Stimulated activated memory B cell treated with anti-CD40 and anti-IgM and Interleukin-4, amounts not matched to agents 10 μg/mL and 1 μg/mL and 100 μg/mL, for 72 hours (primary cell): ENCODE measurements around the gene CYP26A1.

Source experiments
- ATAC-seq: fragments of 150-1000 bp; cut with Tn5 transposase; 2 replicates; pipeline ENCODE4 v1.10.0; 2021
- H3K27ac Mint-ChIP-seq: one replicate; pipeline ENCODE4 v1.8.0; 2022; ENCODE audit warnings: mild to moderate bottlenecking, mixed read lengths
- H3K27me3 Mint-ChIP-seq: one replicate; pipeline ENCODE4 v1.8.0; 2022; ENCODE audit warnings: mixed read lengths
- H3K36me3 Mint-ChIP-seq: one replicate; pipeline ENCODE4 v1.8.0; 2022; ENCODE audit warnings: mixed read lengths
- H3K4me1 Mint-ChIP-seq: one replicate; pipeline ENCODE4 v1.8.0; 2022; ENCODE audit warnings: mixed read lengths
- H3K4me3 Mint-ChIP-seq: one replicate; pipeline ENCODE4 v1.8.0; 2022; ENCODE audit warnings: mild to moderate bottlenecking, moderate library complexity, mixed read lengths
- H3K9me3 Mint-ChIP-seq: one replicate; pipeline ENCODE4 v1.8.0; 2022; ENCODE audit warnings: mixed read lengths

The CYP26A1 gene, protein sequence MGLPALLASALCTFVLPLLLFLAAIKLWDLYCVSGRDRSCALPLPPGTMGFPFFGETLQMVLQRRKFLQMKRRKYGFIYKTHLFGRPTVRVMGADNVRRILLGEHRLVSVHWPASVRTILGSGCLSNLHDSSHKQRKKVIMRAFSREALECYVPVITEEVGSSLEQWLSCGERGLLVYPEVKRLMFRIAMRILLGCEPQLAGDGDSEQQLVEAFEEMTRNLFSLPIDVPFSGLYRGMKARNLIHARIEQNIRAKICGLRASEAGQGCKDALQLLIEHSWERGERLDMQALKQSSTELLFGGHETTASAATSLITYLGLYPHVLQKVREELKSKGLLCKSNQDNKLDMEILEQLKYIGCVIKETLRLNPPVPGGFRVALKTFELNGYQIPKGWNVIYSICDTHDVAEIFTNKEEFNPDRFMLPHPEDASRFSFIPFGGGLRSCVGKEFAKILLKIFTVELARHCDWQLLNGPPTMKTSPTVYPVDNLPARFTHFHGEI

DNA sequence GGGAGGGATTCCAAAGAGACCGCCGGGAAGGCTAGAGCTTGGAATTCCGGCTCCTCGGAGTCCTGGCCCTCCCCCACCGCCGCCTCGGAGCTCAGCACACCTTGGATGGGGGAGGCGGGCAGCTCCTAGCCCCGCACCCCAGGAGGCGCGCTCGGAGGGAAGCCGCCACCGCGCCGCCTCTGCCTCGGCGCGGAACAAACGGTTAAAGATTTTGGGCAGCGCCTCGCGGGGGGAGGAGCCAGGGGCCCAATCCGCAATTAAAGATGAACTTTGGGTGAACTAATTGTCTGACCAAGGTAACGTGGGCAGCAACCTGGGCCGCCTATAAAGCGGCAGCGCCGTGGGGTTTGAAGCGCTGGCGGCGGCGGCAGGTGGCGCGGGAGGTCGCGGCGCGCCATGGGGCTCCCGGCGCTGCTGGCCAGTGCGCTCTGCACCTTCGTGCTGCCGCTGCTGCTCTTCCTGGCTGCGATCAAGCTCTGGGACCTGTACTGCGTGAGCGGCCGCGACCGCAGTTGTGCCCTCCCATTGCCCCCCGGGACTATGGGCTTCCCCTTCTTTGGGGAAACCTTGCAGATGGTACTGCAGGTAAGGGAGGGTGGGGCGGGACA, at the start of gene CYP26A1:
Gene CYP26A1, plus strand, starts transcription at position 355 of the 608 bp plus-strand sequence. Its CDS starts 42 bp downstream, at position 397.
- Mint-ChIP-seq H3K27me3 (peaks cover 72% of the 10 kb centered on the region), H3K36me3 (no peaks in the 10 kb centered on the region), H3K4me3 (peak within 1 kb of the TSS; percentile 90), H3K9me3 (no peaks in the 10 kb centered on the region), H3K27ac (peak within 1 kb of the TSS; percentile 67), H3K4me1 (peaks cover 54% of the 10 kb centered on the region)
- ATAC-seq = peak; percentile 84

DNA sequence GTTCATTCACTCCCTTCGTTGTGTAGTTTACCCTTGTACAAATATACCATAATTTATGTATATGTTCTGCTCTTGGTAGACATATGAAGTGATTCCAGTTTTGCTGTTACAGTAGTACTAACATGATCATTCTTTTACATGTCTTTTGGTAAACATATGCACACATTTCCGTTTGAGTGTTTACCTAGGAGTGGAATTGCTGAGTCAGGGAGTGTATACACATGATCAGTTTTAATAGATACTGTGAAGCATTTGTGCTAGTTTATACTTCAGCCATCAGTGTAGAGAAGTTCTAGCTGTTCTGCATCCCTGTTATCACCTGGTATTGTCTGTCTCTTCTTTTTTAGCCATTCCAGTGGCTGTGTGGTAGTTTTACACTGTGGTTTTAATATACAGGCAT, 47.6 kb upstream of the CYP26A1 start:
- Mint-ChIP-seq H3K27me3 (no peaks in the 10 kb centered on the region), H3K27ac (no peak overlapping the region), H3K9me3 (no peaks in the 10 kb centered on the region), H3K36me3 (peaks cover 38% of the 10 kb centered on the region), H3K4me1 (no peaks in the 10 kb centered on the region), H3K4me3 (no peak overlapping the region)
- ATAC-seq = no peak

DNA sequence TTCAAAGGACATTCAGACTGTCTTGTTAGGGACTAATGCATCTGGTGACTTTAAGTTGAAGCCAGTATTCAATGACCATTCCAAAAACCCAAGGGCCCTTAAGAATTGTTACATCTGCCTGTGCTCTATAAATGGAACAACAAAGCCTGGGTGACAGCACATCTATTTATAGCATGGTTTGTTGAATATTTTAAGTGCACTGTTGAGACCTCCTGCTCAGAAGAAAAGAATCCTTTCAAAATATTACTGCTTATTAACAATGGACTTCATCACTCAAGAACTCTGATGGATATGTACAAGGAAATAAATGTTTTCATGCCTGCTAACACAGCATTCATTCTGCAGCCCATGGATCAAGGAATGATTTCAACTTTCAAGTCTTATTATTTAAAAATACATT, 46.2 kb upstream of the CYP26A1 start:
- Mint-ChIP-seq H3K27ac (no peak overlapping the region), H3K36me3 (peaks cover 37% of the 10 kb centered on the region), H3K4me1 (no peaks in the 10 kb centered on the region), H3K4me3 (no peak overlapping the region), H3K27me3 (no peaks in the 10 kb centered on the region), H3K9me3 (no peaks in the 10 kb centered on the region)
- no peak for ATAC-seq

- no peaks in the 10 kb centered on the region for H3K27me3 Mint-ChIP-seq
- no peak overlapping the region for H3K27ac Mint-ChIP-seq
- H3K4me3 Mint-ChIP-seq = no peak overlapping the region
- H3K4me1 Mint-ChIP-seq = no peaks in the 10 kb centered on the region
- H3K9me3 Mint-ChIP-seq = no peaks in the 10 kb centered on the region
- H3K36me3 Mint-ChIP-seq = peaks cover 37% of the 10 kb centered on the region
- no peak for ATAC-seq
Measured at GRCh38 chr10:93028883-93029282, 44.8 kb upstream of the CYP26A1 start.

- Mint-ChIP-seq H3K9me3 (no peaks in the 10 kb centered on the region), H3K27me3 (no peaks in the 10 kb centered on the region), H3K4me1 (no peaks in the 10 kb centered on the region), H3K4me3 (no peak overlapping the region), H3K27ac (no peak overlapping the region), H3K36me3 (peaks cover 31% of the 10 kb centered on the region)
- no peak for ATAC-seq
Measured at GRCh38 chr10:93030409-93030808, 43.3 kb upstream of the CYP26A1 start.

DNA sequence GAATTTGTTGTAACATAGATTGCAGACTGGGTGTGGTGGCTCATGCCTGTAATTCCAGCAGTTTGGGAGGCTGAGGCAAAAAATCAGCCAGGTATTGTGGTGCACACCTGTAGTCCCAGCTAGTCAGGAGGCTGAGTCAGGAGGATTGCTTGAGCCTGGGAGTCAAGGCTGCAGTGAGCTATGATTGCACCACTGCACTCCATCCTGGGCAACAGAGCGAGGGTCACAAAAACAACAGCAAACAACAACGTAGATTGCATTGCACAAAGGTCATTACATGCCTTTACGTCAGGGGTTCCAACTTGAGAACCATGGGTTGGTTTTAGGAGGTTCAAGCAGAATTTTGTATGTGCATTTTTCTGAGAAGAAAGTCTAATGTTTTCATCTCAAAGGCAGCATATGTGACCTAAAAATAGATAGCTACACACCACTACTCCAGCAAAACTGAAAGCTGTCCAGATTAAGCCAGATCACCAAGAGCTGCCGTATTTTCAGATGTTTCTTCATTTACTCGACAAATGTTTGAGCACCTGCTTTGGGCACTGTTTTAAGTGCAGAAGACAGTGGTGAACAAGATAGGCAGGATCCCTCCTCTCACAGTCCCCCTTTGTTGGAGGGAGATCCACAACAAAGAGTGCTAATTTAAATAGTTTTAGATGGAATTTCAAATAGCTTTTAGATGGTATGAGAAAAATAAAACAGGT, 41.4 kb upstream of the CYP26A1 start:
- H3K36me3 Mint-ChIP-seq = peaks cover 12% of the 10 kb centered on the region
- H3K27ac Mint-ChIP-seq = no peak overlapping the region
- H3K4me3 Mint-ChIP-seq = no peak overlapping the region
- H3K27me3 Mint-ChIP-seq = no peaks in the 10 kb centered on the region
- no peaks in the 10 kb centered on the region for H3K4me1 Mint-ChIP-seq
- no peak for ATAC-seq
- no peaks in the 10 kb centered on the region for H3K9me3 Mint-ChIP-seq

DNA sequence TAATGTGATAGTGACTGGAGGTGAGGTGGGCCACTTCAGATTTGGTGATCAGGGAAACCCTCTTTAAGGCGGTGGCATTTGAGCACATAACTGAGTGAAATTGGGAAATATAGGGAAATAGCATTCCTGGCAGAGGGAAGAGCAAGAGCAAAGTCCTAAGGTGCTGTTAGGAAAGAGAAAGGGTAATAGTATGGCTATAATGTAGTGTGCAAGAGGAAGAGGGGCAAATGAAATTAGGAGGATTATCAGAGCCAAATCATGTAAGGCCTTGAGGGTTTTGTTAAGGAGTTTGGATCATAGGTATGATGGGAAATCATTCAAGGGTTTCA, 40.9 kb upstream of the CYP26A1 start:
- no peak overlapping the region for H3K27ac Mint-ChIP-seq
- no peaks in the 10 kb centered on the region for H3K4me1 Mint-ChIP-seq
- H3K36me3 Mint-ChIP-seq = peaks cover 7% of the 10 kb centered on the region
- H3K4me3 Mint-ChIP-seq = no peak overlapping the region
- no peak for ATAC-seq
- H3K27me3 Mint-ChIP-seq = no peaks in the 10 kb centered on the region
- no peaks in the 10 kb centered on the region for H3K9me3 Mint-ChIP-seq

GRCh38 chr10:93034426-93034825, 39.3 kb upstream of the CYP26A1 start:
- no peak for ATAC-seq
- Mint-ChIP-seq H3K4me3 (no peak overlapping the region), H3K27me3 (no peaks in the 10 kb centered on the region), H3K36me3 (peaks cover 2% of the 10 kb centered on the region), H3K27ac (no peak overlapping the region), H3K9me3 (no peaks in the 10 kb centered on the region), H3K4me1 (peaks cover 2% of the 10 kb centered on the region)

DNA sequence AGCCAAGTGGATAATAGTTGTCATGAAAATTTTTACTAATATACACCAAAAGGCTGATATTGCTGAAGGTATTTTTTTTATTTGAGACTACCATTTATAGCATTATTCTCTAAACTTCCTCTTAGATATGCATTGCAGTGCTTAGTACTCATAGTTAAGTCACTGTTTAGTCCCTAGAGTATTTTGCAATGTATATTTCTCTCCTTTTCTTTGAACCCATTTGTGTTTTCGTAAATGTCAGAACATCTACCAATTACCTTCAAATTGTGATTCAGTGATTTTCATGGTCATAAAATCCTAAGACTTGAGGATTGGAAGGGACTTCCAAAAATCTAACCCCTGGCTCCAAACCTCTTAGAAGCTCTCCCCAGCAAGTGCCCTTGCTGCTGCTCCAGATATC, 34.6 kb upstream of the CYP26A1 start:
- peaks cover 25% of the 10 kb centered on the region for H3K36me3 Mint-ChIP-seq
- no peak overlapping the region for H3K4me3 Mint-ChIP-seq
- no peak overlapping the region for H3K27ac Mint-ChIP-seq
- ATAC-seq = no peak
- H3K9me3 Mint-ChIP-seq = no peaks in the 10 kb centered on the region
- H3K27me3 Mint-ChIP-seq = no peaks in the 10 kb centered on the region
- H3K4me1 Mint-ChIP-seq = peaks cover 7% of the 10 kb centered on the region

- H3K4me1 Mint-ChIP-seq = peaks cover 7% of the 10 kb centered on the region
- peaks cover 25% of the 10 kb centered on the region for H3K36me3 Mint-ChIP-seq
- H3K27ac Mint-ChIP-seq = no peak overlapping the region
- ATAC-seq = peak; percentile 55
- no peaks in the 10 kb centered on the region for H3K27me3 Mint-ChIP-seq
- no peaks in the 10 kb centered on the region for H3K9me3 Mint-ChIP-seq
- H3K4me3 Mint-ChIP-seq = no peak overlapping the region
Measured at GRCh38 chr10:93039721-93040120, 34.0 kb upstream of the CYP26A1 start.

GRCh38 chr10:93054486-93054885, 19.2 kb upstream of the CYP26A1 start:
- H3K27ac Mint-ChIP-seq = no peak overlapping the region
- H3K4me1 Mint-ChIP-seq = no peaks in the 10 kb centered on the region
- H3K27me3 Mint-ChIP-seq = no peaks in the 10 kb centered on the region
- no peaks in the 10 kb centered on the region for H3K9me3 Mint-ChIP-seq
- no peak for ATAC-seq
- no peak overlapping the region for H3K4me3 Mint-ChIP-seq
- peaks cover 23% of the 10 kb centered on the region for H3K36me3 Mint-ChIP-seq

- Mint-ChIP-seq H3K27ac (no peak overlapping the region), H3K27me3 (peaks cover 17% of the 10 kb centered on the region), H3K36me3 (peaks cover 31% of the 10 kb centered on the region), H3K4me1 (peaks cover 28% of the 10 kb centered on the region), H3K4me3 (no peak overlapping the region), H3K9me3 (no peaks in the 10 kb centered on the region)
- no peak for ATAC-seq
Measured at GRCh38 chr10:93058139-93058538, 15.6 kb upstream of the CYP26A1 start.

GRCh38 chr10:93059975-93060886, 13.5 kb upstream of the CYP26A1 start, which contains the start of gene CYP26C1:
Gene CYP26C1, plus strand, starts transcription at chr10:93060798. Its CDS starts 466 bp downstream, at chr10:93061264.
- H3K36me3 Mint-ChIP-seq = peaks cover 31% of the 10 kb centered on the region
- peaks cover 37% of the 10 kb centered on the region for H3K27me3 Mint-ChIP-seq
- peak within 1 kb of the TSS; percentile 84 for H3K4me3 Mint-ChIP-seq
- H3K4me1 Mint-ChIP-seq = peaks cover 28% of the 10 kb centered on the region
- H3K27ac Mint-ChIP-seq = no peak within 1 kb of the TSS
- no peaks in the 10 kb centered on the region for H3K9me3 Mint-ChIP-seq
- ATAC-seq = no peak

DNA sequence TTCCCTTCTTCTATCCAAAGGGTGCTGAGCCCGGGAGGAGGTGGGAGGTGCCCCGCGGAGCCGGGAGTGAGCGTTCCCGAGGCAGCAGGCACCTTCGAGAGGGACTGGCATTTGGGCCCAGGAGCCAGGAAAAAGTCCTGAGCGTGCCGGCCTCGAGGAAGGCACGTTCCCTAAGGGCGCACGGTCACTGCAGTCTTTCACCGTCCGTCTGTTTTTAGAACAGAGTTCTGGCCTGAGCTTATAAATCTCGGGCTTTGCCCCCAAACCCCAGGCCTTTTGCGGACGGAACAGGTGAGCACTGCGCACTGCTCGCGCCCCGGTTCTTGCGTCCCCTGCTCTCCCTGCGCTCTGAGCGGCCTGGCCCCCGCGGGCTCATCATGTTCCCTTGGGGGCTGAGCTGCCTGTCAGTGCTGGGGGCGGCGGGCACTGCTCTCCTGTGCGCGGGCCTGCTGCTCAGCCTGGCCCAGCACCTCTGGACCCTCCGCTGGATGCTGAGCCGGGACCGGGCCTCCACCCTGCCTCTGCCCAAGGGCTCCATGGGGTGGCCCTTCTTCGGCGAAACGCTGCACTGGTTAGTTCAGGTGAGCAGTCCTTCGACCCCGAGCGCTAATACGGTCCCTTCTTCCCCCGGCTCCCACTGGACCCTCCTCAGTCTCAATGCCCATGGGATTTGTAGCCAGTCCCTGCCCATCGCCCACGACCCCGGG, 12.7 kb upstream of the CYP26A1 start:
- Mint-ChIP-seq H3K27ac (no peak overlapping the region), H3K27me3 (peaks cover 41% of the 10 kb centered on the region), H3K4me3 (peak overlapping the region; percentile 84), H3K9me3 (no peaks in the 10 kb centered on the region), H3K4me1 (peaks cover 28% of the 10 kb centered on the region), H3K36me3 (peaks cover 27% of the 10 kb centered on the region)
- no peak for ATAC-seq
